A673 (cell line): Measurements from ENCODE around the gene HOXB3. TPM values are rescaled to one million over a fixed set of nuclear protein-coding genes. Genes with fewer than 3 reads are reported as not detected.

Experiments
- BruUV-seq: library from RNA; stranded (reverse); fragments of 400-500 nt; replicated peaks from 2 replicates; lab custom pipeline; 2021; lab: Mats Ljungman, UMichigan
- CTCF ChIA-PET: fragments of 300-600 bp; sonication (Branson Sonifier 250); formaldehyde crosslinking; loops from one replicate; lab custom pipeline; 2022; ENCODE audit warnings: antibody characterized with exemption; lab: Charles Lee
- POLR2A ChIA-PET: fragments of 300-600 bp; sonication (Branson Sonifier 250); formaldehyde crosslinking; loops from one replicate; lab custom pipeline; 2022; ENCODE audit warnings: antibody characterized with exemption; ENCODE audit not compliant: low non-redundant PET; lab: Charles Lee
- DNase-seq: peaks from one replicate; pipeline ENCODE4 v3.0.0-alpha.2; 2015; ENCODE audit warnings: low spot score
- H3K27ac ChIP-seq: fragments of 200-600 bp; sonication (generic); 2 replicates; pipeline ENCODE4 v1.5.1; 2016; ENCODE audit warnings: mixed run types, low read depth, mild to moderate bottlenecking, mixed read lengths, antibody characterized with exemption, low read length; ENCODE audit not compliant: poor library complexity, severe bottlenecking
- H3K27me3 ChIP-seq: fragments of 200-600 bp; sonication (generic); replicated peaks from 2 replicates; pipeline ENCODE4 v1.6.1; 2017; ENCODE audit warnings: mixed run types, low read depth, mild to moderate bottlenecking, mixed read lengths, antibody characterized with exemption, low read length; ENCODE audit not compliant: insufficient read depth, poor library complexity
- H3K36me3 ChIP-seq: fragments of 200-600 bp; sonication (generic); 2 replicates; pipeline ENCODE4 v1.6.1; 2016; ENCODE audit warnings: mixed run types, mild to moderate bottlenecking, mixed read lengths, antibody characterized with exemption, low read length; ENCODE audit not compliant: insufficient read depth, poor library complexity, severe bottlenecking
- H3K4me1 ChIP-seq: fragments of 200-600 bp; sonication (generic); 2 replicates; pipeline ENCODE4 v1.6.1; 2017; ENCODE audit warnings: mixed run types, mild to moderate bottlenecking, mixed read lengths, antibody characterized with exemption, low read length; ENCODE audit not compliant: insufficient read depth, poor library complexity, severe bottlenecking
- H3K4me3 ChIP-seq: fragments of 200-600 bp; sonication (generic); 2 replicates; pipeline ENCODE4 v1.5.1; 2016; ENCODE audit warnings: low read depth, mixed run types, mild to moderate bottlenecking, mixed read lengths, low read length; ENCODE audit not compliant: poor library complexity, severe bottlenecking
- H3K9me3 ChIP-seq: fragments of 200-600 bp; sonication (generic); 2 replicates; pipeline ENCODE4 v1.6.1; 2016; ENCODE audit warnings: mixed run types, low read depth, mild to moderate bottlenecking, mixed read lengths, antibody characterized with exemption, low read length; ENCODE audit not compliant: poor library complexity, severe bottlenecking
- CTCF ChIP-seq: fragments of 300-800, 200-600 bp; sonication (generic); conservative IDR thresholded peaks from 2 replicates; pipeline ENCODE4 v1.5.1; 2017; ENCODE audit warnings: low read depth, mild to moderate bottlenecking, antibody characterized with exemption, low read length, moderate library complexity, mixed read lengths
- EZH2 ChIP-seq: fragments of 200-600 bp; sonication (generic); IDR thresholded peaks from 2 replicates; pipeline ENCODE4 v1.6.1; 2017; ENCODE audit warnings: borderline replicate concordance, low read depth, mild to moderate bottlenecking, mixed read lengths, antibody characterized with exemption, low read length; ENCODE audit not compliant: poor library complexity, severe bottlenecking
- intact Hi-C: fragments of 100-400 bp; cut with micrococcal nuclease; formaldehyde crosslinking; loops from one replicate; pipeline ENCODE4 v1.10.0; 2022; ENCODE audit not compliant: unreplicated experiment
- total RNA-seq: library from RNA; stranded (reverse); gene quantifications from 2 replicates; pipeline ENCODE4 v1.2.3, GENCODE V29; 2021

HOXB3 gene
- total RNA-seq, 1 experiment from 2014 or later = 40.7 TPM

- intact Hi-C loops = no loop called here
- H3K27ac ChIP-seq = no peak overlapping the region
- no peak for DNase-seq
- peaks cover 56% of the 10 kb centered on the region for H3K4me1 ChIP-seq
- CTCF ChIA-PET = interaction anchor here (1.4 kb wide), 1 partner anchor 8 kb away, joined by 3 read pairs; no protein-coding TSS in a partner anchor
- no peaks in the 10 kb centered on the region for H3K36me3 ChIP-seq
- POLR2A ChIA-PET = interaction anchor here (0.5 kb wide), 1 partner anchor 197 kb away, joined by 3 read pairs; no protein-coding TSS in a partner anchor
- H3K27me3 ChIP-seq = no peaks in the 10 kb centered on the region
- TF ChIP-seq CTCF = no peak
- TF ChIP-seq EZH2 = no peak
- H3K9me3 ChIP-seq = no peaks in the 10 kb centered on the region
- no peak overlapping the region for H3K4me3 ChIP-seq
- no TSS peak for BruUV-seq
Measured at GRCh38 chr17:48584223-48584741, 5.8 kb downstream of the HOXB3 start.

DNA sequence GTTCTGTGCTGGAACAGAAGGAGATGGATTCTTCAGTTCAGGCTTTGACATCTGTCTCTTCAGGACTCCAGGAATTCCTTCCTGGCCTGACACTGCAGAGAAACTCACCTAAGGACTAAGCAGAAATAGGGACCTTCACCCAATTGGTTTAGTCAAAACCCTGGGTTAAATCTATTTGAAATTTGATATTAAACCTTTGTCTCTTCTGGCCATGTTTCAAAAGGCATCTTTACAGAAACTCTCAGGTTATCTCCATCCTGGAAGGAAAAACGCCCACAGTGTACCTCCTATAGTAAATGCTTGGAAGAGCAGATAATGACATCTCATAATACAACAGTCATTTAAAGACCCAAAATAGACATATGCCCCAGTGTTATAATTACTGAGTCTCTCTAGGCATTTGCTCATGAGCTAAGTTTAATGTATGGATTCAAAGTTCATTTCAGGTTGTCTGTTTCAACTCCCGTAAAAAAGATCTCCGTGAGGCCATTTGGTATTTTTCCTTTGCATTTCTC is 6.3 kb downstream of the HOXB3 start:
- no peaks in the 10 kb centered on the region for H3K9me3 ChIP-seq
- no peak for TF ChIP-seq CTCF
- no peak for TF ChIP-seq EZH2
- H3K4me1 ChIP-seq = peaks cover 53% of the 10 kb centered on the region
- no peaks in the 10 kb centered on the region for H3K36me3 ChIP-seq
- DNase-seq = no peak
- intact Hi-C loops = no loop called here
- no TSS peak for BruUV-seq
- H3K27me3 ChIP-seq = no peaks in the 10 kb centered on the region
- CTCF ChIA-PET = interaction anchor here (1.4 kb wide), 1 partner anchor 9 kb away, joined by 3 read pairs; no protein-coding TSS in a partner anchor
- H3K27ac ChIP-seq = no peak overlapping the region
- POLR2A ChIA-PET = interaction anchor here (0.5 to 0.7 kb wide), 4 partner anchors 197 to 238 kb away, joined by 3 to 8 read pairs (median 3); no protein-coding TSS in a partner anchor
- H3K4me3 ChIP-seq = no peak overlapping the region

DNA sequence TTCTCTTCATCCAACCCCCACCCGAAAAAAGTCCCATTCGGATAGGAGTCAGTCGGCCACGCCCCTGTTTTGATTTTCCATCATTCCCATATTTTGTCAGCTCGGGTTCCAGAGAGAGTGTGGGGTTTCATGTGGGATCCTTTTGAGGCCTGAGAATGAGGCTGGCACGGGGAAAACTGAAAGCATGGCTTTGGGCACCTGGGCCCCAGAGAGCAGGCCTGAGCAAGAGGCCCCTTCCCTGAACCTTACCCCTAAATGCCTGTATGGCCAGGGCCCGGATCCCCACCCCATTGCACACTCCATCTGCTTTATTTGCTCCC is 7.3 kb downstream of the HOXB3 start:
- no peak for TF ChIP-seq CTCF
- TF ChIP-seq EZH2 = no peak
- intact Hi-C loops = no loop called here
- CTCF ChIA-PET = interaction anchor here (0.7 kb wide), 1 partner anchor 27 kb away, joined by 3 read pairs; no protein-coding TSS in a partner anchor
- POLR2A ChIA-PET = no interaction called here
- Histone ChIP-seq H3K9me3 (no peaks in the 10 kb centered on the region), H3K27ac (no peak overlapping the region), H3K36me3 (no peaks in the 10 kb centered on the region), H3K4me3 (no peak overlapping the region), H3K27me3 (no peaks in the 10 kb centered on the region), H3K4me1 (peaks cover 45% of the 10 kb centered on the region)
- DNase-seq = no peak
- no TSS peak for BruUV-seq
